NCI-H2196 treated with DMSO at 0.1 percent for 48 hours (cell line): Measurements from ENCODE around the gene FETUB.
"Not testable (repeated sequence)": the region's sequence is repeated elsewhere in the genome, so short reads cannot be mapped to it uniquely, and the experiment has no call there.

Experiments used
- DNase-seq: peaks from one replicate; lab custom pipeline; 2025; ENCODE audit not compliant: unreplicated experiment; lab: John Stamatoyannopoulos, UW

Gene FETUB

DNA sequence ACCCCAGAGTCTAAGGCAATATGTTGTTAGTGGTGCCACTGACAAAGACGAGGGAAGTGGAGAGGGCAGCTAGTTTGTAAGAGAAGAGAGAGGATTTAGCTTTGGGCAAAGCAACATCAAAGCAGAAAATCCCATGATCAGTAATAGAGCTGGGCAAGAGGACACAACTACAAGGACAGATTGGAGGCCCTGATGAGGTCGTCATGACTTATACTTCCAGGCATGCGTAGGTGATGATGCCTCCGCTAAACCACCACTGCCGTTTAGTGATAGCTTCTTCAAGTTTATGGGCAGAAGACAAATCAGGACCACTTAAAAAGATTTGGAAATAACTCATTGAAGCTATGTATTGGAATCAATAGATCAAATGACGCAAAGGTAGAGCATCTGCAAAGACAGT is 28.2 kb downstream of the FETUB start:
- DNase-seq = no peak

DNA sequence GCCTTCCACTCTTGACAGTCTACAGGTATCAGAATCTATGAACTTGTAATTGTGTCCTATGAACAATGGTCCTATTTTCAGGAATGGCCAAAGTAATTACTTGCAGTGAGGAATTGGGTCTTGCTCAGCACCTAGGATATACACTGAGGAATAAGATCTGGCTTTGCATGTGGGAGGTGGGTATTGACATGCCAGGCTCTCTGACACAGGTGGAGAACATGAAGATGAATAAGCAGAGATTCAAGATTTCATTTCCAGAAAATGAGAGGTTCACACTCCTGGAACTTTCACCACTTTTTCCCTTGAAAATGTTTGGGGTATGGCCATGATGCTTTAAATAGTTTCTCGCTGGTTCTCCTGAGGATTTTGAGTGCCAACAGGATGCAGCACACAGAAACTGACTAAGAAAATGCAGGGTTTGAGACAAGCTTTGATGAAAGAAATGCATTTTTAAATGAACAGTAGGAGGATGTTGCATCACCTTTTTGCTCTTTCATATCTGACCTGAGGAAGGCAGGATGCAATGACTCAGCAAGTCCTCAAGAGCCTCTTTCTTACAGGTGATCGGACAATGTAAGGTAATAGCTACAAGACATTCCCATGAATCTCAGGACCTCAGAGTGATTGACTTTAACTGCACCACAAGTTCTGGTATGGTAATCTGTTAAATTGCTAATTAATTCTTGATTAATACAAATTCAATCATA is 29.3 kb downstream of the FETUB start:
- no peak for DNase-seq

- no peak for DNase-seq
Observed at GRCh38 chr3:186670155-186670554, 30.0 kb downstream of the FETUB start.

GRCh38 chr3:186671051-186671450 is 30.9 kb downstream of the FETUB start:
- DNase-seq = no peak

GRCh38 chr3:186678604-186679003 is 38.4 kb downstream of the FETUB start:
- no peak for DNase-seq

- DNase-seq = no peak
Observed at GRCh38 chr3:186679151-186679550, 39.0 kb downstream of the FETUB start.

DNA sequence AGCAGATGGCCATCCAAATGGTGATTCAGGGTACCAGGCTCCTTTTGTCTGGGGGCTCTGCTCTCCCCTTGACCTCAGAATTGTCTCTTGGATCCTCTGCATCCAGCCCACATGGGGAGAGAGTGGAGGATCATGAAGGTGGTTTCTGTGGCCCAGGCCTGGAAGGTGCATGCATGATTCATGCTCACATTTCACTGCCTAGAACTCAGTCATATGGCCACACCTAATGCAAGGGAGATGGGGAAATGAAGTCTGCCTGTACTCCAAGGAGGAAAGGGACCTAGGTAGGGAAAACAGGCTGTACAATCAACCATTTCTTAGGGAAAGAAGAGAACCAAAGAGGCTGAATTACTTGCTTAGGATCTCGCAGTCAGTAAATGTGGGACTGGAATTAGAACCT is 40.7 kb downstream of the FETUB start:
- no peak for DNase-seq

GRCh38 chr3:186682812-186683211 is 42.6 kb downstream of the FETUB start:
- DNase-seq = no peak

DNA sequence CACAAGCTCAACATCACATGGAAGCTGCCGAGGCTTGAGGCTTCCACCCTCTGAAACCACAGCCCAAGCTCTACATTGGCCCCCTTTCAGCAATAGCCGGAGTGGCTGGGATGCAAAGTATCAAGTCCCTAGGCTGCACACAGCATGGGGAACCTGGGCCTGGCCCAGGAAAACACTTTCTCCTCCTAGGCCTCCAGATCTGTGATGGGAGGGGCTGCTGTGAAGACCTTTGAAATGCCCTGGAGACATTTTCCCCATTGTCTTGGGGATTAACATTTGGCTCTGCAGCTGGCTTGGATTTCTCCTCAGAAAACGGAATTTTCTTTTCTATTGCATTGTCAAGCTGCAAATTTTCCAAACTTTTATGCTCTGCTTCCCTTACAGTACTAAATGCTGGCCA is 43.8 kb downstream of the FETUB start:
- no peak for DNase-seq

DNA sequence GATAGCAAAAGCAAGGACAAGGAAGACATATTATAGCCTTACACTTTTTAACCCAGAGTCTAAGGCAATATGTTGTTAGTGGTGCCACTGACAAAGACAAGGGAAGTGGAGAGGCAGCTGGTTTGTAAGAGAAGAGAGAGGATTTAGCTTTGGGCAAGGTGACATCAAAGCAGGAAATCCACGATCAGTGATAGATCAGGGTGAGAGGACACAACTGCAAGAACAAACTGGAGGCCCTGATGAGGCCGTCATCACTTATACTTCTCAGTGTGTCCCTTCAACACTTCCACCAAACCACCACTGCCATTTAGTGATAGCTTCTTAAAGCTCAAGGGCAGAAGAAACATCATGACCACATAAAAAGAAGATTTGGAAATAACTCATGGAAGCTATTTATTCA is 46.3 kb downstream of the FETUB start:
- not testable (repeated sequence) for DNase-seq

DNA sequence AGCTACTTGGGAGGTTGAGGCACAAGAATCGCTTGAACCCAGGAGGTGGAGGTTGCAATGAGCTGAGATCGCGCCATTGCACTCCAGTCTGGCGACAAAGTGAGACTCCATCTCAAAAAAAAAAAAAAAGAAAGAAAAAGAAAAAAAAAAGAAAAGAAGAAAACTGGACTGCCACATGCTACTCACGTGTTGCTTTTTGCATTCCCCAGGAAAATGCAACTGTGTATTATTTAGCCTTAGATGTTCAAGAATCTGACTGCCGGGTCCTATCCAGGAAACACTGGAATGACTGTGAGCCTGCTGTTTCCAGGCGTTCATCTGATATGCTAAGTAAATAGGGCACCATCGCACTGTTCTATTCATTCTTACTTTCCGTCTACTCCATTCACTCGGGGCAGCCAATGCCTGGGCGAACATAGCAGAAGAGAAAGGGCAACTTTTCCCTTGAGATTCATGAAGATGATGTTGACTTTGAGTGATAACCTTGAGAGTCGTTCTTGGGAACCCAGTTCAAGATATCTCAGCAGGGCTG is 47.0 kb downstream of the FETUB start:
- DNase-seq = no peak

- DNase-seq = not testable (repeated sequence)
Observed at GRCh38 chr3:186690304-186690703, 50.1 kb downstream of the FETUB start.

- no peak for DNase-seq
Observed at GRCh38 chr3:186691676-186692075, 51.5 kb downstream of the FETUB start.

- no peak for DNase-seq
Observed at GRCh38 chr3:186693843-186694242, 53.6 kb downstream of the FETUB start.

- no peak for DNase-seq
Observed at GRCh38 chr3:186694288-186695032, 54.3 kb downstream of the FETUB start.

GRCh38 chr3:186696522-186696921 is 56.3 kb downstream of the FETUB start:
- no peak for DNase-seq

- no peak for DNase-seq
Observed at GRCh38 chr3:186697510-186697909, 57.3 kb downstream of the FETUB start.

GRCh38 chr3:186700267-186700666 is 60.1 kb downstream of the FETUB start:
- no peak for DNase-seq

DNA sequence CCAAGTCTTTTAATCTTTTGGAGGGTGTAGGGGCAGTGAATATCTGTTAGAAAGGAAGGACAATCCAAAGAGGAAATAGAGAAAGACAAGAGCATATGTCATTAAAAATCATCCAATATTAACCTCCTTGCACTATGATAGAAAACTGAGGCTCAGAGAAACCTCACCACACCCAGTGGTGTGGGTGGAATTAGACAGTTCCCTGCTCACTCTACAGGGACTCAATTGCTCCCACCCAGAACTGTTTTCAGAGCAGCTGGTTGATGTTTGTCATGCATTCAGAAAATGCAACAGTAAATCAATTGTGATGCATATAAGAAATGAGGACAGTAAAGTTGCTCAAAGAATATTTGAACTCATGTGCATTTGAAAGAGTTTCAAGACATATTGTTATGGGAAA is 62.3 kb downstream of the FETUB start:
- DNase-seq = not testable (repeated sequence)
